Testis (tissue), 2 donors: ENCODE results near the gene MDC1.
A peak's percentile ranks its signal among the peaks of the same experiment; 100 is the strongest.

Source experiments
- CTCF ChIP-seq, 3 experiments: fragments of 450-650 bp in 2 of 3; fragments of 200-600 bp in 1 of 3; sonication (generic) in 1 of 3; IDR thresholded peaks; one replicate each; pipeline ENCODE4 v1.5.1; 2016 to 2019; ENCODE audit warnings: antibody characterized with exemption in 3 of 3, mild to moderate bottlenecking in 2 of 3, moderate library complexity in 1 of 3
- POLR2A ChIP-seq: fragments of 450-650 bp; IDR thresholded peaks from one replicate; pipeline ENCODE4 v1.6.1; 2017; ENCODE audit warnings: antibody characterized with exemption, mild to moderate bottlenecking, moderate library complexity

- TF ChIP-seq CTCF (IDR thresholded peaks at IDR 0.05) (peak in 2 of 3 experiments; percentile 55 to 58), POLR2A (peak; percentile 81)
These were observed at the start of gene MDC1 for GRCh38 chr6:30717129-30717844.
